HG02610 (cell line): ENCODE results near the gene QRFP.
A peak's percentile ranks its signal among the peaks of the same experiment; 100 is the strongest.

Source experiments
- ATAC-seq: cut with Tn5 transposase; IDR thresholded peaks from one replicate; pipeline ENCODE4 v1.9.1; 2021; ENCODE audit warnings: mild to moderate bottlenecking, moderate library complexity; ENCODE audit not compliant: unreplicated experiment

The QRFP gene

DNA sequence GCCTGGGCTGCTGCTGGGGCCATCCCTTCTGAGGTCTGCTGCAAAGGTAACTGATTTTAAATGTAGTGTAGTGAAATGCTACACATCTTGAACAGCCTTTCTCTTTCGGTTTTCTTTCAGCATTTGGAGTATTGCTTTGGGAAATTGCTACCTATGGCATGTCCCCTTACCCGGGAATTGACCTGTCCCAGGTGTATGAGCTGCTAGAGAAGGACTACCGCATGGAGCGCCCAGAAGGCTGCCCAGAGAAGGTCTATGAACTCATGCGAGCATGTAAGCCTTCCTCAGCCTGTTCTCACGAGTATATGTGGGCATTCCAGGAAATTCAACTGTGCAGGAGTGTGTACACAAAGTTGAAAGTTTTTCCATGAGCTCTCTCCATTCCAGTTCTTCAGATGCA lies 18.3 kb downstream of the QRFP start:
- no peak for ATAC-seq

- no peak for ATAC-seq
Observed at GRCh38 chr9:130877300-130877699, 19.3 kb downstream of the QRFP start.

- ATAC-seq = no peak
Observed at GRCh38 chr9:130874783-130875182, 21.8 kb downstream of the QRFP start.

- ATAC-seq = no peak
Observed at GRCh38 chr9:130873966-130874365, 22.6 kb downstream of the QRFP start.

GRCh38 chr9:130872912-130873503 lies 23.6 kb downstream of the QRFP start:
- no peak for ATAC-seq

DNA sequence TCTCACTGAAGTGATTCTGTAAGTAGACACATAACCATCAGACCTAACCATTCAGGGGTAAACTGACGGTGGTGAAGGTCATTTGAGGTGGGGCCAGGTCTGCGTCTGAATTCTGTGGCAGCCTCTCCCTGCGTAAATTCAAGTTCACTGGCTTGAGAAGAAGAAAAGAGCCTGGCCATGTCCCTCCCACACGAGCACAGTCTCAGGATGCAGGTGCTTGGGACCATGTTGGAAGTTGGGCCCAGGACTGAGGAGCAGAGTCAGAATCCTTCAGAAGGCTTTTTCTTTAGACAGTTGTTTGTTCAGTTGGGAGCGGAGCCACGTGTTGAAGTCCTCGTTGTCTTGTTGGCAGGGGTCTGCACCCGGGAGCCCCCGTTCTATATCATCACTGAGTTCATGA lies 24.1 kb downstream of the QRFP start:
- no peak for ATAC-seq

- ATAC-seq = no peak
Observed at GRCh38 chr9:130872093-130872492, 24.5 kb downstream of the QRFP start.

DNA sequence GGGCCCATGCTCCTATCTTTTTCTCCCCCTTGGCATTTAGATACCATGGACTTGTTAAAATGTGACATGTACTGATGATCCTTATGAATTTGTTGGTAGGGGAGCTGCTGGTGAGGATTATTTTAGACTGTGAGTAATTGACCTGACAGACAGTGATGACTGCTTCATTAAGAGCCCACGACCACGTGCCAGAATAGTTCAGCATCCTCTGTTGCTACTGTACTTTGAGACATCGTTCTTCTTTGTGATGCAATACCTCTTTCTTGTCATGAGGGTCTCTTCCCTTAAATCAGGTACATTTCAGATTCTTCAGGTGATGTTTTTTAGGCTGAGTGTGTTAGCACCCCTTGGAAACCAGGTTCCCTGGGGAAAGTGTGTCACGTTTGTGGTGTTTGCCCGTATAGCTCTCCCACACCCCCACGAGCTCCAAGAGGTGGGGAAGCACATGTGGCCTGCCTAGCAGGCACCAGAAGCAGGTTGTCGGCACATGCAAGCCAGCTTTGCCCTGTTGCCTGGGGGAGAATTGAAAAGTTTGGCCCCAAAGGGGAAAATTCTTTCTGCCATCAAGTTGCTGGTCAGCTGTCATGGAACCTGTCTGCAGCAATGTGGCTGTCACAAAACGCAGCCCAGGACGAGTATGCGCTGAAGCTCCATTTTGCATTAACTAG lies 25.1 kb downstream of the QRFP start:
- peak; percentile 34 for ATAC-seq

DNA sequence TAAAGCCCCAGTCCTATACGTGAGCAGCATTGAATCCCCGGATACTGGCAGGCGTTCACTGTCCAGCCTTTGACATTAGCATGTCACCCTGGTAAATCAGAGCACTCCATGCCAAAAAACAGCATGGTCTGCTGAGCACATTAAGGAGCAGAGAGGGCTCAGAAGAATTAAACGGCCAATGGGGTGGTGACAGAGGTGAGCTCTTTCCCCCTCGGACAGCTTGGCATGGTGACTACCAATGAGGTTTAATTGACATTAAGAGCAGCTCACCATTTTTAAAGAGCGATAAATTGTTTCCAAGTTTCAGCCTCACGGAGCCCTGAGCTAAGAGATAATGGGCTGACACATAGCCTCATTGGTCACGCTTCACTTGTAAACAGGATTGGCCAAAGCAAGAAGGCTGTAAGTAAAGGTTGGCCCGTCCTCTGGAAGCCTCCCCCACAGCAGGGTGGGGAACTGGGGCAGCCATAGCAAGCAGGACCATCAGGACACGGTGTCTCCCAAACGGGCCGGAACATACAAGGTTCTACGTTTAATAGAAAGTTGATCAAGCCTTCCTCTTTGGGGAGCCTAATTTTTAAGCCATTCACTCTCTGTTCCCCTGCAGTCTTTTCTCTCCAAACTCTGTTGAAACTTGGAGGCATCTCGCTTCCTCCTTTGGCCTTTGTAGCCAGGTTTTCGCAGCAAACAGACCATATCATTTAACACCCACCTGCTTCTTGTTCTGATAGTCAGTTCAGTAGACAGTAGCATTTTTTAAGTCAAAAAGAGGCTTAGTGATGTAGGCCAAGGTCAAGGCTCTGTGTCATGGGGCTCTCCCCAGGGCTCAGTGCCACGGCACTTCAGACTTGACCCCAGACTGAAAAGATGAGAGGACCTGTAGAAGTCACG lies 25.9 kb downstream of the QRFP start:
- ATAC-seq = peak; percentile 79

DNA sequence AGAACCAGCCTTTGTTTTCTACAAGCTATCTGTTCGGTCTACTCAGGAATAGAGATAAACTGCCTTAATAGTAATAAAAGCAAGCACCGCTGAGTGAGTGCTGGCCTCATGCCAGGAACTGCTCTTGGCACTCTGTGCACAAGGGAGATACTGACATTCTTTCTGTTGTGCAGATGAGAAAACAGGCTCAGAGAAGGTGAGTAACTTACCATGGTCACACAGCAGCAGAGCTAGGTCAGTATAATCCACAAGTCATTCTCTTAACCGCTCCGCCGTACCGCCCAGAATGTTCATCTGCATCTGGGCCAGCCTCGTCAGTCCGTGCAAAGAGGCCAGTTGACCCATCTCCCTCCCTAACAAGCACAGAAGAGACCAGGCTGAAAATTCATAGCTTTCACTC lies 27.4 kb downstream of the QRFP start:
- no peak for ATAC-seq

GRCh38 chr9:130868230-130868629 lies 28.4 kb downstream of the QRFP start:
- no peak for ATAC-seq

DNA sequence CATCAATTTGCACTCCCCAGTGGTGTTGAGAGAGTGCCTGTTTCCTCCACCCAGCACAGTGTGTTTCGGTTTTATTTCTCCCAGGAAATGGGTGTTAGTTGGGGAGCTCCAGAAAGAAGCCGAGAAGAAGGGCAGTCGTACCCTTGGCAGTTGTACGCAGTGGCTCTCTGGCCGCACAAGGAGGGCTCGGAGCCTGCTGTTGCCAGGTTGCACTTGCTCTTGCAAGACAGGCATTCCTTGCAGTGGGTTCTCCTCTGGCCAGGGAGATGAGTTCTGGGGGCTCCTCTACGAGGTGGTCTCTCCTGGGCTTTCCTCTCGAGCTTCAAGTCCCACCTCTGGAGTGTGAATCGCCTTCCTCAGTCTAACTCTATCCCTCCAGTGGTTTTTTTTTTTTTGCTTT lies 29.1 kb downstream of the QRFP start:
- no peak for ATAC-seq

- no peak for ATAC-seq
Observed at GRCh38 chr9:130866474-130866965, 30.1 kb downstream of the QRFP start.

DNA sequence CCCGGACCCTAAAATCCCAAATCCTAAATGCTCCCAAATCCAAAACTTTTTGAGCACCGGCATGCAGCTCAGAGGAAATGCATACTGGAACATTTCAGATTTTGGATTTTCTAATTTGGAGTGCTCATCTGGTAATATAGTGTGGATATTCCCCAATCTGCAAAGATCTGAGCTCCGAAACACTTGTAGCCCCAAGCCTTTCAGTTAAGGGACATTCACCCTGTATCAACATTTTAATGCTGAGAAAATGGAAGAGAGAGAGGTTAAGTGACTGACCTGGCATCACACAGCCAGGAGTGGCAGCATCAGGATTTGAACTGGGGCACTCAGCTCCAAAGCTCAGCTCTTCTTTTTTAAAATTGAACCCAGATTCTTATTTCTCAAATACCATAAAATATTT lies 30.7 kb downstream of the QRFP start:
- no peak for ATAC-seq

DNA sequence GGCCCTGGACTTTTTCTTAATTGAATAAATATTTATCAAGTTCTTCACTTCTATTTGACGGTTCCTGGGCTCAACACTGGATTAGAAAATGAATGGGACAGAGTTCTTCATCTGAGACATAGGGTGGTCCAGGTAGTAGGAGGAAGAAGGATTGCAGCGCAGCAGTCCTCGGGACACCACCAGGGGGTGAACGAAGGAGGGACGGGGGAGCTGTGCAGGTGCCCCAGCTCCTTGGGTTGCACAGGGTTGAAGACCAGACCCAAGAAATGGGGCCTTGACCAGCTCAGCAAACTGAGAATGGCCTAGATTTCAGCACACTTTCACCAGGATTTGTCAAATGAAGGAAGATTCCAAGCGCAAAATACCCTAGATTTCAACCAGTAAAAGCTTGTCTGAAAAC lies 32.1 kb downstream of the QRFP start:
- ATAC-seq = no peak

GRCh38 chr9:130862747-130863146 lies 33.9 kb downstream of the QRFP start:
- no peak for ATAC-seq

- ATAC-seq = no peak
Observed at GRCh38 chr9:130862217-130862616, 34.4 kb downstream of the QRFP start.

- no peak for ATAC-seq
Observed at GRCh38 chr9:130861372-130862180, 35.0 kb downstream of the QRFP start.

- no peak for ATAC-seq
Observed at GRCh38 chr9:130860458-130861316, 35.9 kb downstream of the QRFP start.
